Smooth muscle cell of the coronary artery (primary cell): Measurements from ENCODE around the gene PIGW. TPM values are rescaled to one million over a fixed set of nuclear protein-coding genes. Genes with fewer than 3 reads are reported as not detected.

Experiments
- total RNA-seq: library from RNA; depleted of rRNA; stranded (reverse); fragments of >200 nt; gene quantifications from 2 replicates; pipeline ENCODE4 v1.2.3, GENCODE V29; 2014; ENCODE audit warnings: low replicate concordance

PIGW gene
- total RNA-seq, result 0.70 and 5.3 TPM in 2 replicates

GRCh38 chr17:36534840-36535668, at the start of gene PIGW, which contains the start of gene MYO19:
TSS of gene PIGW (plus strand) at chr17:36534987. CDS start at chr17:36537102, 2,115 bp downstream.
TSS of gene MYO19 (minus strand) at chr17:36534868. CDS start at chr17:36532538, 2,330 bp downstream.

GRCh38 chr17:36486204-36487194, 48.3 kb upstream of the PIGW start, which contains the start of gene ZNHIT3:
TSS of gene ZNHIT3 (plus strand) at chr17:36486681. CDS start at chr17:36486700, 19 bp downstream.

GRCh38 chr17:36544307-36545076, 9.7 kb downstream of the PIGW start, which contains the start of gene GGNBP2:
TSS of gene GGNBP2 (plus strand) at chr17:36544919. CDS start at chr17:36545725, 806 bp downstream.

Other genes with a start within 250 kb of the PIGW start
- gene TBC1D3G, start 211.1 kb upstream of the PIGW start, total RNA-seq, result not detected in 2 replicates
- gene TBC1D3H, start 146.6 kb upstream of the PIGW start, total RNA-seq, result not detected in 2 replicates
- gene ZNHIT3, start 48.3 kb upstream of the PIGW start, total RNA-seq, result 24.5 and 31.7 TPM in 2 replicates
- 22.1 and 44.7 TPM in 2 replicates for gene MYO19, start 119 bp upstream of the PIGW start, total RNA-seq
- 53.6 and 197 TPM in 2 replicates for gene GGNBP2, start 9.9 kb downstream of the PIGW start, total RNA-seq
- gene DHRS11, start 56.9 kb downstream of the PIGW start, total RNA-seq, result 3.9 and 4.7 TPM in 2 replicates
- 2.1 and 3.7 TPM in 2 replicates for gene MRM1, start 66.6 kb downstream of the PIGW start, total RNA-seq